Measurements from ENCODE around the gene RPL28.

RPL28 gene

DNA sequence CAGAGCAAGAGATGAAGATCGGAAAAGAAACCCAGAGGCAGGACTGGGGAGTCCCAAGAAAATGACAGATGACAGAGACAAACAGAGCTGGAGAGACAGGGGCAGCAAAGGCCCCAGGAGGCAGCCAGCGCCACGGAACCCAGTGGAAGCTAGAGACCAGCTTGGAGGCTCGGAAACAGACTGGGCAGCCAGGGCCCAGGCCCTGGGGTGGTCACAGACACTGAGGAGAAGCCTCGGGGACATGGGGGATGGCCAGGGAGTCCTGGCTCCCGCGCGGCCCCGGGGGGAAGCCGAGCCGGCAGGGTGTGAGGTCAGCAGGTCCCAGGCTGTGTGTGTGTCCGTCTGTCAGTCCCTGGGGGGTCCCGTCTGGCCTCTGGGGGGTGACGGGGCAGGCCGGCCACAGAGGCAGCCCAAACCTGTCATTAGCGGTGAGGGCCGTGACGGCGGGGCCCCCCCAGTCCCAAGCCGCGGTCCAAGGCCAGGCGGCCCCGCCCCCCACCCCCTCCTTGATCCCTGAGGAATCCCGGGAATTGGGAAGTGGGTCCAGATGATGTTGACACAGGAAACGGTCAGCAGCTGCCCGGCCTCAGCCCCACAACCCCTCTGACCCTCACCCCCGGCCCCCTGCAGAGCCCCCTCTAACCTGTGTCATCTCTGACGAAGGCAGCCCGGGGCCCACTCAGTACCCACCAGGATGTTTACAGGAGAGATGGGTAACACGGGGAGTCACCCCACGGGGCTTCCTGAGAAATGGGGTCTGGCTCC lies 11.6 kb upstream of the RPL28 start:
- DNase-seq = no peak

GRCh38 chr19:55376241-55376933 lies 9.3 kb upstream of the RPL28 start, which contains the start of gene TMEM190:
TMEM190 (plus strand) TSS chr19:55376826; CDS start chr19:55376854, 28 bp downstream.
- no peak for DNase-seq

- DNase-seq = no peak
These were observed 8.2 kb upstream of the RPL28 start for GRCh38 chr19:55377356-55378131.

DNA sequence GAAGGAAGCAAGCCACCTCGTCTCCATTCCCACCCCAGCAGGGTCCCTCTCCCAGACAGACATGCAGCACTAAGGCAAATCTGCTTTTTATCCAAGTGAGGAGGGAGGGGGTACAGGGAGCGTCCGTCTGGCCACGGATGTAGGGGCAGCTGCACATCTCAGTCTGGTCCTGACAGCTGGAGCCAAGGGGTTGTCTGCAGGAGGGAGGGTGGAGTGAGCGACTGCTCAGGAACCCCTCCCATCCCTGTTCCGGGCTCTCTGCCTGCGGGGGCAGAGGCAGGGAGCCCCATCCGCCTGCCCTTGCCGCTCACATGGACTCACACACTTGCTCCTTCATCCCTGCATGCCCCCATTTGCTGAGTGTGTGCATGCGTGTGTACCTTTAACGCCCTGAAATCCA lies 6.6 kb upstream of the RPL28 start:
- no peak for DNase-seq

GRCh38 chr19:55382013-55382412 lies 3.7 kb upstream of the RPL28 start:
- DNase-seq = no peak

GRCh38 chr19:55382522-55383054 lies 3.1 kb upstream of the RPL28 start:
- DNase-seq = no peak

DNA sequence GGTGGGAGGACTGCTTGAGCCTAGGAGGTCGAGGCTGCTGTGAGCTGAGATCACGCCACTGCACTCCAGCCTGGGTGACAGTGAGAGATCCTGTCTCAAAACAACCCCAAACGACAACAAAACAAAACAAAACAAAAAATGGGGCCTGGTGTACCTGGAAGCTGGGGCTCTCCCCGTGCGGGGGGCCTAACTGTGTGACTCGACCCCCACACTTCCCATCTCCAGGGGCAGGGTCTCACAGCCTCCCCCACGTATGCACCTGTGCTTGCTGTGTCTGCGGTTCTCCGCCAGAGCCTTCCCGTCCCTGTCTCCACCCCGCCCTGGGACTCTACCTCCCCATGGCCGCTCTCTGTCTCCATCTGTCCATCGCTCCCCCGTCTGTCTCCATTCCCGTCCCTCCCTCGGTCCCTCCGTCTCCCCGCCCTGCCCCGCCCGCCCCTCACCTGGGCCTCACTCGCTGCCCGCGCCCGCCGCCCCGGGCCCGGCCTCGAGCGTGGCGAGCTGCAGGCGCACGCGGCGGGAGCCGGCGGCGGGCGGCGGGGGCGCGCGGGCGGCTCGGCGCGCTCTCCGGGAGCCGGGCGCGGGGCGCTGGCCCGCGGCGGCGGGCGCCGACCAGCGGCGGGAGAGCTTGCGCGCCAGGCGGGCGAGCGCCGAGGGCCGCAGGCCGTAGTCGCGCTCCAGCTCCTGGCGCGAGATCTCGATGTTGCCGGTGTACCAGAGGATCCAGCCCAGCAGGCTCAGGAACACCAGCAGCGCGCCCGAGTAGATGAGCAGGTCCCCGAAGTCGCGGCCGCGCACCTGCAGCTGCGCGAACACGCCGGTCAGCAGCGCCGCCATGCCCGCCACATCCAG lies 2.2 kb upstream of the RPL28 start:
- DNase-seq = peak; percentile 84

DNA sequence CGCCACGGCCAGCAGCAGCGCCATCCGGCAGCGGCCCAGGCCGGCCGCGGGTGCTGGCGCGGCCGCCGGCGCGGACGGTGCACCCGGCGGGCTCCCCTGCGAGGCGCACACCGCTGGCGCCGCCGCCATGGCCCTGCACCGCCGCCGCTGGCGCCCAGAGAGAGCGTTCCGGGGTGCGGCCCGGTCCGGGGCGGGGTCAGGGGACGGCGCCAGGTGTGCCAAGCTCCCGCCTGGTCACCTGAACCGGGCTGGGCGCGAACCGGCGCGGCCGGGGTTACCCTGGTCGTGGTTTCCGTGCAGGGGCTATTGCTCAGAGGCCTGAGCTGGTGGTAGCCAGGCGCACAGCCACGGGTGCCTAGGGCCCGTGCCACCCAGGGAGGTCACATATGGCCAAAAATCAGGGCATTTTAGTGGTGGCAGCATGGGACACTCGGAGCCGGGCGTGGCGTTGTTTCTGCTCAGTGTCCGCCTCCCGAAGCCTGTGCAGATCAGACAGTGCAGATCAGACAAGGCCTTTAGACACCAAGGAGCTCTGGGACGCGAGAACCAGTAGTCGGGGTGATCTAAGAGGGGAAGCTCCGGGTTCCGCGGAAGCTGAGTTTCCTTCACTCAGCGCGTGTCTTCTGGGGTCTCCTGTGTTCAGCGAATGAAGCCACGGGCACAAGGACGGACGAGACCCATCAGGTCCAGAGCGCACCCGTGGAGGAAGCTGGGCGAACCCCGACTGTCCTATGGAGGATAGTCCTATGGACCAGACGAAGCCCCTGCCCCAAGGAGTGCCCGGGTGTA lies 1.4 kb upstream of the RPL28 start, which contains the start of gene TMEM238:
TSS of gene TMEM238 (minus strand) at position 162 of the 789 bp plus-strand sequence. CDS start at position 129, 33 bp downstream.
- peak; percentile 86 for DNase-seq

- peak; percentile 98 for DNase-seq
These were observed 610 bp upstream of the RPL28 start for GRCh38 chr19:55384920-55385723.

DNA sequence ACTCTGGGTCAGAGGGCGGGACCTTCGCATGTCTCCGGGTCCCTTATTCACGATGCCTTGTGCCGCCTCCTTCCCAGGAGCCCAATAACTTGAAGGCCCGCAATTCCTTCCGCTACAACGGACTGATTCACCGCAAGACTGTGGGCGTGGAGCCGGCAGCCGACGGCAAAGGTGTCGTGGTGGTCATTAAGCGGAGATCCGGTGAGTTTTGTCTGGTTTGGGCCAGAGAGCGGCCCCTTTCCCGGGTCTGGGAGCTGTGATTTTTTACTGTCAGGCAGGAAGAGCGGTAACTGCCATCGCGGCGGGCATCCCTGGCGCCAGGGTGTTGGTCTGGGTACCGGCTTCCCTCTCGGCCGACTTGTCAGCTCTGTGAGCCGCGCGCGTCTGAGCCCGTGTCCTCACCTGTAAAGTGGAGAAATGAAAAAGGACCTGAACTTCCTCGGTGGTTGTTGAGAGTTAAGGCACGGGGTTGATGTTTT lies 800 bp downstream of the RPL28 start:
- DNase-seq = no peak

DNA sequence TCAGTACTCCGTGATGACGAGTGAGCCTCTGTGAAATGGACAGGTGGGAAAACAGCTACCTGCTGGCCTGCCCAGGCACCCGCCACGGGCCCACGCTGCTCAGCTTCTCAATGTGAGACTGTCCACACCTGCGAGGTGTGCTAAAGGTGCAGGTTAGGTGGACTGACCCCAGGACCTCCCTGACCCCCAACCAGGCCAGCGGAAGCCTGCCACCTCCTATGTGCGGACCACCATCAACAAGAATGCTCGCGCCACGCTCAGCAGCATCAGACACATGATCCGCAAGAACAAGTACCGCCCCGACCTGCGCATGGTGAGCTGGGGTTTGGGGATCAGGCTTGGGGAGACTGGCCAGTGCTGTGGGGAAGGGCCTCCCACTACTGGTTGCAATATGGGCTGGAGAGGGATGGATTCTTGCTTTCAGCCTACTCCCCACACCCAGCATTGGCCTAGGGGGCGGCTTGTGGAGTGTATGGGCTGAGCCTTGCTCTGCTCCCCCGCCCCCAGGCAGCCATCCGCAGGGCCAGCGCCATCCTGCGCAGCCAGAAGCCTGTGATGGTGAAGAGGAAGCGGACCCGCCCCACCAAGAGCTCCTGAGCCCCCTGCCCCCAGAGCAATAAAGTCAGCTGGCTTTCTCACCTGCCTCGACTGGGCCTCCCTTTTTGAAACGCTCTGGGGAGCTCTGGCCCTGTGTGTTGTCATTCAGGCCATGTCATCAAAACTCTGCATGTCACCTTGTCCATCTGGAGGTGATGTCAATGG lies 2.2 kb downstream of the RPL28 start:
- DNase-seq = no peak

DNA sequence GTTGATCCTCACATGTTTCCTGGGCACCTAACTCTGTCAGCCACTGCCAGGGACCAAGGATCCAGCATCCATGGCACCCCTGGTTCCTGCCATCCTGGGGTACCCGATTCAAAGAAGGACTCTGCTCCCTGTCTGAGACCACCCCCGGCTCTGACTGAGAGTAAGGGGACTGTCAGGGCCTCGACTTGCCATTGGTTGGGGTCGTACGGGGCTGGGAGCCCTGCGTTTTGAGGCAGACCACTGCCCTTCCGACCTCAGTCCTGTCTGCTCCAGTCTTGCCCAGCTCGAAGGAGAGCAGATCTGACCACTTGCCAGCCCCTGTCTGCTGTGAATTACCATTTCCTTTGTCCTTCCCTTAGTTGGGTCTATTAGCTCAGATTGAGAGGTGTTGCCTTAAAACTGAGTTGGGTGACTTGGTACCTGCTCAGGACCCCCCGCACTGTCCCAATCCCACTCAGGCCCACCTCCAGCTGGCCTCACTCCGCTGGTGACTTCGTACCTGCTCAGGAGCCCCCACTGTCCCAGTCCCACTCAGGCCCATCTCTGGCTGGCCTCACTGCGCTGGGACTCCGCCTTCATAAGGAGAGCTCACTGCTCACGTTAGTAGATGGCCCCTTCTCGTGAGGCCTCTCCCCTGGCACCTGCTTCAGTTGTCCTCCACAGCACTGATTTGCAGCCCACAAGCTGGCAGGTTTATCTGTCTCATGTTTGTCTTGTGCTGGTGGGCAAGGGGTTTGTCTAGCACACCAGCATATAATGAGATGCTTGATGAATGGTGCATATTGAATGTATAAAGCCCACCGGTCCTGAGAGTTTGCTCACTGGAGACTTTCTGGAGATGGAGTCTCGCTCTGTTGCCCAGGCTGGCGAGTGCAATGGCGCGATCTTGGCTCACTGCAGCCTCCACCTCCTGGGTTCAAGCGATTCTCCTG lies 3.9 kb downstream of the RPL28 start:
- no peak for DNase-seq

GRCh38 chr19:55390461-55390880 lies 4.7 kb downstream of the RPL28 start:
- no peak for DNase-seq

DNA sequence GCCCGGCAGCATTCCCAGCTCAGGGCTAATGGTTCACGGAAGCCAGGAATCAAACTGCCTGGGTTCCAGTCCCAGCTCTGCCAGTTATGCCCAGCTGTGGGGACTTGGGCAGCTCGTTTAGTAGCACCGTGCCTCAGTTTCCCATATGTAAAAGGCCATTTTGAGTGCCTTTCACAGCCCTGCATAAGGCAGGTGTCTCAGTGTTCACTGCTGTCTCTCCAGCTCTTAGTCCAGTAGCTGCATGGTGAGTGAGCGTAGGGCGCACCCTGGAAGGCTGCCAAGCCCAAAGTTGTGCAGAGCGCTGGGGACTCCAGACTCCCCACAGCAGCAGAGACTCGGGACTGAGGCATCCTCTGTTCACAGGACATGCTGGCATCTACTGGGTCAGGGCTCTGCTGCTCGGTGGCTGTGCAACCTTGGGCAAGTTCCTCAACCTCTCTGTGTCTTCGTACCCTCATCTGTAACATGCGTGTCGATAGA lies 5.5 kb downstream of the RPL28 start:
- no peak for DNase-seq

DNA sequence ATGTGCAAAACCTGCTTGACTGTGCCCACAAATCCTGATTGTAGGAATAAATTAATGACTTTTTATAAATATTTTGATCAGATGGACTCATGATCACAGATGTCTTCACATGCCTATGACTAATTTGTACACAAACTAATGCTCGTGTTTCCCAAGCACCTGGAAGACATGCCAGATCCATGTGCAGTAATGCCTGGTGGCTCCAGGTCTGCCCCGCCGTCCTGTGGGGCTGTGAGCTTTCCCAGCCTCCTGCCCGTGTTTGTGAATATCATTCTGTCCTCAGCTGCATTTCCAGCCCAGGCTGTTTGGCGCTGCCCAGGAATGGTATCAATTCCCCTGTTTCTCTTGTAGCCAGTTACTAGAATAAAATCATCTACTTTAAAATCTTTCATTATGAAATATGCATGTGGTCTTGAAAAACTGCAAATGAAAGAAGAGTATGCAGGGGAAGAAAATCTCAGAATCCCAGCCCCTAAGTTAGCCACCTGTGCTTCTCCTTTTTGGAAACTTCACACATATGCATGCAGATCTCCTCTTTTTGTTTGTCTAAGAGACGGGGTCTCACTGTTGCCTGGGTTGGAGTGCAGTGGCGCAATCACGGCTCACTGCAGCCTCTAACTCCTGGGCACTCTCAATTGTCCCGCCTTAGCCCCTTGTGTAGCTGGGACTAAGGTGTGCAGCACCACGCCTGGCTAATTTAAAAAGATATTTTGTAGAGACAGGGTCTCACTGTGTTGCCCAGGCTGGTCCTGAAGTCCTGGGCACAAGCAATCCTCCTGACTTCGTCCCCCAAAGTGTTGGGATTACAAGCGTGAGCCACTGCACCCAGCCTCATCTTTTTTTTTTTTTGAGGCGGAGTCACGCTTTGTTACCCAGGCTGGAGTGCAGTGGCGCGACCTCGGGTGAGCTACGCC lies 6.2 kb downstream of the RPL28 start:
- no peak for DNase-seq

DNA sequence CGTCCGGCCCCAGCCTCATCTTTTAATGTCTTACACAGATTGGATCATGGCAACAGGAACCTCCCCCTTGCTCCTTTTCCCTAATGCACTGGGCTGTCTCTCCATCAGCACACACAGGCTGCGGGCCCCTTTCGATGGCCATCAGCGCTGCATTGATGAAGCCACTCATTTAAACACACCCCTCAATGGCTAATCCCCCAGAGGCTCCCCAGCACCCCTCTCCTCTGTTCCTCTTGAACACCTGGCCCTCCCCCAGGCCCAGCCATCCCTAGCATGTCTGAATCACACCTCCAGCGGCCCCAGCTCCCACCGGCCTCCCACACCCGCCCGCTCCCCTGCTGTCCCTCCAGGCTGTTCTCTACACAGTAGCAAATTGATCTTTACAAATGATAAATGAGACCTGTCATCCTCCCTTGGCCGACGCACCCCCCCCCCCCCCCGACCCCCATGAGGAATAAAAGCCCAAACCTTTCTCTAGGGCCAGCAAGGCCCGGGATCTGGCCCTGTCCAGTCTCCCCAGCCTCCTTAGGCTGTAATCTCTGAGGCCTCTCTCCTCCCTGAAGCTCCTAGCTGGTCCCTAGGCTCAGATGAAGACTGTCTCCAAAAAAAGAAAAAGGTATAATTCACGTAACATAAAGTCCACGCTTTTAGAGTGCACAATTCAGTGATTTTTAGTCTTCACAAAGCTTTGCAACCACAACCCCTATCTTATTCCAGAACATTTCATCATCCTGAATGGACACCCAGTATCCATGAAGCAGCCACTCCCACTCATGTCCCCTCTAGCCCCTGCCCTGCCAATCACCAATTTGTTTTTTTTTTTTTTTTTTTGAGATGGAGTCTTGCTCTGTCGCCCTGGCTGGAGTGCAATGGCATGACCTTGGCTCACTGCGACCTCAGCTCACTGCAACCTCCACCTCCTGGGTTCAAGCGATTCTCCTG lies 7.4 kb downstream of the RPL28 start:
- DNase-seq = no peak
